Measurements from ENCODE around the gene SLC25A19.

- no peak for TF ChIP-seq JUNB (CRISPR knock-in tag; conservative IDR thresholded peaks at IDR 0.05)
- no peak for TF ChIP-seq USF2 (CRISPR knock-in tag; IDR thresholded peaks at IDR 0.05)
- TF ChIP-seq CTCF (IDR thresholded peaks at IDR 0.05 in 2 of 3, conservative IDR thresholded peaks at IDR 0.05 in 1 of 3; ENCODE audit: insufficient read depth in 2 of 3, low read depth in 1 of 3, low read length in 3 of 3) = no peak
- TF ChIP-seq FOS (IDR thresholded peaks at IDR 0.05; ENCODE audit: extremely low read depth, insufficient read length) = no peak
- TF ChIP-seq TAF1 (IDR thresholded peaks at IDR 0.05; ENCODE audit: control insufficient read depth, extremely low read depth, insufficient read depth, low read length, severe bottlenecking) = no peak
- TF ChIP-seq CBFB (CRISPR knock-in tag; IDR thresholded peaks at IDR 0.05) = no peak
- TF ChIP-seq NFYB (IDR thresholded peaks at IDR 0.05; ENCODE audit: extremely low read depth, insufficient read length) = no peak
- TF ChIP-seq EGR1 (conservative IDR thresholded peaks at IDR 0.05) = no peak
- no peak for TF ChIP-seq IFI16 (CRISPR knock-in tag; IDR thresholded peaks at IDR 0.05)
- no peak for TF ChIP-seq ZBTB26 (CRISPR knock-in tag; IDR thresholded peaks at IDR 0.05)
- no peak for TF ChIP-seq BRF1 (IDR thresholded peaks at IDR 0.05; ENCODE audit: borderline replicate concordance, extremely low read depth, insufficient read length)
- no peak for TF ChIP-seq TGIF2 (CRISPR knock-in tag; IDR thresholded peaks at IDR 0.05)
Observed at GRCh38 chr17:75244133-75244866, 44.9 kb downstream of the SLC25A19 start.
